Esophagus squamous epithelium (tissue), 5 donors: Measurements from ENCODE around the gene FOXL3. TPM values are rescaled to one million over a fixed set of nuclear protein-coding genes. Genes with fewer than 3 reads are reported as not detected.

Experiments
- DNase-seq: peaks from one replicate; lab custom pipeline; 2025; lab: John Stamatoyannopoulos, UW
- H3K27ac ChIP-seq, 4 donors: fragments of 200-600 bp; sonication (generic); one replicate each; pipeline ENCODE4 v1.5.1; 2016 to 2019; ENCODE audit warnings: mild to moderate bottlenecking in 1 of 4
- H3K27me3 ChIP-seq, 4 donors: fragments of 200-600 bp; sonication (generic); 1 replicate in 3 of 4; 2 replicates in 1 of 4; pipeline versions ENCODE4 v1.5.1 to v1.6.0; 2017 to 2021; ENCODE audit warnings: antibody characterized with exemption in 1 of 4
- H3K36me3 ChIP-seq, 3 donors: fragments of 200-600 bp; sonication (generic); one replicate each; pipeline ENCODE4 v1.5.1; 2016 to 2019
- H3K4me1 ChIP-seq, 3 donors: fragments of 200-600 bp; sonication (generic); one replicate each; pipeline ENCODE4 v1.5.1; 2017 to 2019
- H3K4me3 ChIP-seq, 4 donors: fragments of 200-600 bp; sonication (generic); 1 replicate in 3 of 4; 2 replicates in 1 of 4; pipeline ENCODE4 v1.5.1; 2016 to 2019; ENCODE audit warnings: mild to moderate bottlenecking in 2 of 4, moderate library complexity in 1 of 4
- H3K9me3 ChIP-seq, 3 donors: fragments of 200-600 bp; sonication (generic); one replicate each; pipeline ENCODE4 v1.5.1; 2016 to 2019
- CTCF ChIP-seq, 6 experiments: fragments of 450-650 bp in 4 of 6; fragments of 200-600 bp in 2 of 6; sonication (generic) in 2 of 6; IDR thresholded peaks; one replicate each; pipeline ENCODE4 v1.5.1; 2016 to 2019; ENCODE audit warnings: antibody characterized with exemption in 6 of 6, mild to moderate bottlenecking in 4 of 6, moderate library complexity in 4 of 6
- POLR2A ChIP-seq, 4 donors: fragments of 450-650 bp; IDR thresholded peaks; one replicate each; pipeline ENCODE4 v1.6.1; 2017; ENCODE audit warnings: antibody characterized with exemption in 4 of 4, mild to moderate bottlenecking in 4 of 4, moderate library complexity in 3 of 4
- WGBS, 2 donors: methylation state at CpG; one replicate each; pipeline ENCODE4 v1.1.5; 2018; 5-methylcytosine and 5-hydroxymethylcytosine counted together
- intact Hi-C: fragments of 100-400 bp; cut with DNase I; formaldehyde crosslinking; loops from one replicate; pipeline ENCODE4 v1.15.0; 2022
- total RNA-seq, 4 donors: library from RNA; depleted of rRNA; stranded (reverse); fragments of >200 nt; gene quantifications; one replicate each; pipeline ENCODE4 v1.1.0, GENCODE V29; 2016
- donor health status: DM: yes; HTN: yes; CAD: no.

Gene FOXL3
- total RNA-seq, 4 donors from 2014 or later = not detected

GRCh38 chr7:272631-273030, 17.3 kb upstream of the FOXL3 start:
- WGBS, 2 donors = 77 to 84% methylated on average over 13 to 14 of the region's 14 CpGs
- Histone ChIP-seq H3K4me3 (no peak overlapping the region), H3K27ac (no peak overlapping the region), H3K4me1 (no peaks in the 10 kb centered on the region), H3K9me3 (peaks cover 0 to 28% (median 3%) of the 10 kb centered on the region in 3 donors), H3K27me3 (peaks cover 0 to 44% (median 0%) of the 10 kb centered on the region in 4 donors), H3K36me3 (no peaks in the 10 kb centered on the region)
- DNase-seq = no peak
- intact Hi-C loops = no loop called here
- TF ChIP-seq POLR2A (IDR thresholded peaks at IDR 0.05) (no peak), CTCF (IDR thresholded peaks at IDR 0.05) (no peak)

- Histone ChIP-seq H3K4me1 (no peaks in the 10 kb centered on the region), H3K36me3 (no peaks in the 10 kb centered on the region), H3K27ac (no peak overlapping the region), H3K9me3 (peaks cover 0 to 28% (median 3%) of the 10 kb centered on the region in 3 donors), H3K27me3 (peaks cover 0 to 37% (median 0%) of the 10 kb centered on the region in 4 donors), H3K4me3 (no peak overlapping the region)
- intact Hi-C loops = no loop called here
- WGBS, 2 donors = 91 to 94% methylated on average over 7 of the region's 7 CpGs
- TF ChIP-seq CTCF (IDR thresholded peaks at IDR 0.05) (no peak), POLR2A (IDR thresholded peaks at IDR 0.05) (no peak)
- no peak for DNase-seq
Observed at GRCh38 chr7:273327-273726, 16.6 kb upstream of the FOXL3 start.

- H3K36me3 ChIP-seq = no peaks in the 10 kb centered on the region
- no peak overlapping the region for H3K27ac ChIP-seq
- intact Hi-C loops = no loop called here
- H3K9me3 ChIP-seq = peaks cover 0 to 28% (median 3%) of the 10 kb centered on the region in 3 donors
- peaks cover 0 to 37% (median 0%) of the 10 kb centered on the region in 4 donors for H3K27me3 ChIP-seq
- no peak for DNase-seq
- WGBS, 2 donors = 37 to 45% methylated on average over 2 of the region's 2 CpGs
- no peaks in the 10 kb centered on the region for H3K4me1 ChIP-seq
- TF ChIP-seq CTCF (IDR thresholded peaks at IDR 0.05) = no peak
- TF ChIP-seq POLR2A (IDR thresholded peaks at IDR 0.05) = no peak
- no peak overlapping the region for H3K4me3 ChIP-seq
Observed at GRCh38 chr7:274266-274665, 15.7 kb upstream of the FOXL3 start.

GRCh38 chr7:276230-276835, 13.6 kb upstream of the FOXL3 start:
- intact Hi-C loops = no loop called here
- H3K4me3 ChIP-seq = no peak overlapping the region
- H3K9me3 ChIP-seq = peaks cover 0 to 28% (median 3%) of the 10 kb centered on the region in 3 donors
- DNase-seq = no peak
- H3K36me3 ChIP-seq = no peaks in the 10 kb centered on the region
- H3K27ac ChIP-seq = no peak overlapping the region
- TF ChIP-seq POLR2A (IDR thresholded peaks at IDR 0.05) (no peak), CTCF (IDR thresholded peaks at IDR 0.05) (no peak)
- no peaks in the 10 kb centered on the region for H3K4me1 ChIP-seq
- WGBS, 2 donors = no CpG with 5 or more reads among the region's 10 CpGs
- peaks cover 0 to 45% (median 0%) of the 10 kb centered on the region in 4 donors for H3K27me3 ChIP-seq

GRCh38 chr7:277228-277627, 12.7 kb upstream of the FOXL3 start:
- peaks cover 0 to 52% (median 0%) of the 10 kb centered on the region in 4 donors for H3K27me3 ChIP-seq
- DNase-seq = no peak
- WGBS, 2 donors = 72 to 74% methylated on average over 4 of the region's 4 CpGs
- no peaks in the 10 kb centered on the region for H3K4me1 ChIP-seq
- no peak overlapping the region for H3K27ac ChIP-seq
- no peaks in the 10 kb centered on the region for H3K36me3 ChIP-seq
- TF ChIP-seq CTCF (IDR thresholded peaks at IDR 0.05) (no peak), POLR2A (IDR thresholded peaks at IDR 0.05) (no peak)
- intact Hi-C loops = no loop called here
- H3K4me3 ChIP-seq = no peak overlapping the region
- H3K9me3 ChIP-seq = peaks cover 0 to 28% (median 3%) of the 10 kb centered on the region in 3 donors
